Measurements from ENCODE around the gene PCDH8.

- no peak for TF ChIP-seq CTCF (conservative IDR thresholded peaks at IDR 0.05)
- TF ChIP-seq ZFX (IDR thresholded peaks at IDR 0.05): no peak
Observed at GRCh38 chr13:52845334-52845761, 3.1 kb downstream of the PCDH8 start.

Data from C4-2B (cell line).